H7 (cell line): ENCODE results near the gene RTP5. TPM values are rescaled to one million over a fixed set of nuclear protein-coding genes. Genes with fewer than 3 reads are reported as not detected.

Experiments
- DNase-seq: peaks from one replicate; pipeline ENCODE4 v3.0.0; 2012
- H3K27me3 ChIP-seq: 2 replicates; pipeline ENCODE4 v1.6.0; 2011; ENCODE audit warnings: mild to moderate bottlenecking, low read length; ENCODE audit not compliant: control insufficient read depth, insufficient read depth
- H3K36me3 ChIP-seq: replicated peaks from 2 replicates; pipeline ENCODE4 v1.5.1; 2011; ENCODE audit warnings: low read length; ENCODE audit not compliant: control insufficient read depth, insufficient read depth
- H3K4me3 ChIP-seq: 2 replicates; pipeline ENCODE4 v1.5.1; 2011; ENCODE audit warnings: low read depth, mild to moderate bottlenecking, control low read depth, low read length, moderate library complexity; ENCODE audit not compliant: insufficient read depth
- total RNA-seq: library from RNA; depleted of rRNA; stranded (reverse); fragments of >200 nt; shearing (Covaris generic); gene quantifications from 2 replicates; pipeline ENCODE4 v1.2.3, GENCODE V29; 2014

The RTP5 gene
- total RNA-seq, 1 experiment from 2014 or later = not detected

DNA sequence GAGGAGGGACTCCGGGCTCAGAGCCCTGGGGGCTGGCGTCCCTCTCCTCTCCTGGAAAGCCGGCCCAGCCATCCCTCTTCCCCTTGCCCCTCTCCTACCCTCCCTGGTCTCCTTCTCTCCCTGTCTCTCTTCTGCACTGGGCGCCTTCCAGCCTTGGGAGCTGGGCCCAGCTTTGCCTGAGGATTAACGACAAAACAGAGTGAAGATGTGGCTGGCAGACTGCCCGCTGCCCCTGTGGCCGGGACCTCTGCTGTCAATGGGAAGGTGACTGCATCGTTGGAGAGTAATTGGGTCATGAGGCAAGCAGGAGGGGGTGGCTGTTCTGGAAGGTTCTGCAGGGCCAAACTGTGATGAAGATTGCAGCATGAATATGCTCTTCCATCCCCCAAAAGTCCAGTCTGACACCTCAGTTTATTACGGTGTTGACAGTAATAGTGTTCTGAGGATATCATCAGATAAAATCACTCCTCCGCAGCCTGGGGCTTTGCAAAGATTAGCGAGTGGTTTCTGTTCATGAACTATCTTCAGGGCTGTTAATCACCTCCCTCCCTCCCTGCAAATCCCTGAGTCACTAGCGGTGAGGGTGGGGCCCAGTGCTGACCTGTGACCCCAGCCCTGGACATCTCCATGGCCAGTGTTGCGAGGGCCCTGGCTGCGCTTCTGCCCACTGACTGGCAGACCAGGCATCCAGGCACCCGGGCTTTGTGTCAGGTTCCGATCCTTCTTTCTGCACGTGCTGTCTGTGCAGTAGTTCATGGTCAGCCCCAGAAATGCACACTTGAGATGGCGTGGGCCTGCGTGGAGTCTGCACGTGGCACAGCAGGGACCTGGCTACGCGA lies 23.0 kb downstream of the RTP5 start:
- H3K4me3 ChIP-seq = no peak overlapping the region
- peak; percentile 54 for DNase-seq
- no peaks in the 10 kb centered on the region for H3K27me3 ChIP-seq
- no peaks in the 10 kb centered on the region for H3K36me3 ChIP-seq

DNA sequence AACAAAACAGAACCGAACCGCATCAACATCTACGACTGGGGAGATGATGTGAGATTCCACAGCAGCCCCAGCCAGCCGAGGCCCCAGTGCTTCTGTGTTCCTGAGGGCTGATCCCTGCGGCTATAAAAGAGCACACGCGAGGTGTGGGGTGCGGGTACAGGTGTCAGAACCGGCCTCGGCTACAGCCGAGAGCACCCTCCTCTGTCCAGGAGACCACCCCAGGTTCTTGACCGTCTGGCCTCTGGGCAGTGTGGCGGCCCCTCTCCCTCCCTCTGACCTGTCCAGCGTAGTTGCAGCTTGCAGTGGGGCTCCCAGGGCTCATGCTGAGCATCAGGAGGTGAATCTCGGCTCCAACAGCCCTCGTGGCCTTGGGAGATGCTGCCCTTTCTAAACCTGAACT lies 23.7 kb downstream of the RTP5 start:
- DNase-seq = no peak
- H3K27me3 ChIP-seq = no peaks in the 10 kb centered on the region

DNA sequence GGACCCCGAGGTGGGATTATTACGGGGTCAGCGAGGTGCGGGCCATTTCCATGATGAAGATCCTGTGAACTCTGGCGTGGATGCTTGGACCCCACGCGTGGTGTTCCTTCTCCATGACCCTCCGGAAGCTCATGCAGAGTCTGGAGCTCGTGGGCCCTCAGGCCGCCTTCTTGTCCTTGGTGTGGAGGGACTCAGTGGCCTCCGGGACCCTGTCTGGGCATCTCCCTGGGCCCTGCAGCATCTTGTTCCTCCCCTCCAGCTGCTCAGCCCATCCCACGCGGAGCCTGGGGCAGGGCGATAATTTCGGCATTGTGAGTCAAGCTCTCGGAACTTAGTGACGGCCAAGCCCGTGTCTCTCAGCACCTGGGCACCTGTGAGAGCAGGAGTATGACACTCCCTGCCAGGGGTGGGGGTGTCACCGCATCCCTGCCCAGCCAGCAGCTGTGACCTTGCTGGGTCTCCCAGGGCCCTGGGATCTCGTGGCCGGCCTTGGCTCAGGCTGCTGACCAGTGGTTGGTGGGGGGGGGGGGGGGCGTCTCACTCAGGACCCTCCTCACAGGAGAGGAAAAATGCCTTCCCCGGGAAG lies 24.6 kb downstream of the RTP5 start:
- no peaks in the 10 kb centered on the region for H3K36me3 ChIP-seq
- H3K27me3 ChIP-seq = no peaks in the 10 kb centered on the region
- peak; percentile 60 for DNase-seq
- H3K4me3 ChIP-seq = no peak overlapping the region

More for the DNA sequence above, 23.7 kb downstream of the RTP5 start:
- Histone ChIP-seq H3K4me3 (no peak overlapping the region), H3K36me3 (no peaks in the 10 kb centered on the region)

DNA sequence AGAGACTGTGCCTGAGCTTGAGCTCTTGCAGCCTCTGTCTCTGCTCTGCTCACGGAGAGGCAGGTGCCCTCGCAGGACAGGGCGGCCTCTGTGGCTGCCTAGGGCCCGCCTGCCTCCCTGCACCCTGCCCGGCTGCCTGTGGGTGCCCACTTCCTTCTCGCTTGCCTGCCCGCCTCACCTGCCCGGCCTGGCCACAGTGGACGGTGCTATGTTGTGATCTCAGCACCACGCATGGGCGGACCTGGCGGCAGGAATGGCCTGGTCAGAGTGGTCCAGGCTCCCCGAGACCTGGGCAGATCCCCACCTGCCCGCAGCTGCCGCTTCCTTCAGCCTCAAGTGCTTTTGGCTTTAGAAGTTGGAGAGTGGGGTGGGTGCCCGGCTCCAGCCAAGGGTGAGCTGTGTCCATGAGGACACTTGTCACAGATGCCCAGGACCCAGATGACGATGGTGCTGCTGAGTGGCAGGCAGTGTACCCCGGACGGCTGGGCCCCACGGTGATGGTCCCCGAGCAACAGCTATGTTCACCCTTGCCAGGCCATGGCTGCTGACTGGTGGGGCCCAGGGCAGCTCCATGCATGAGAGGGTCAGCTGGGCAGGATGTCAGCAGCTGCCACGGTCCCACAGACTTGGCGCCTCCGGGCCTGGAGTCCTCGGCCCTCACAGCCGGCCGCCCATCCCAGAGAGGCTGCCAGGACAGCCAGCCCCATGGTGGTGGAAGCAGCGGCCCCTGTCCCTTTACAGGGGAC lies 25.3 kb downstream of the RTP5 start:
- no peaks in the 10 kb centered on the region for H3K36me3 ChIP-seq
- no peak overlapping the region for H3K4me3 ChIP-seq
- no peaks in the 10 kb centered on the region for H3K27me3 ChIP-seq
- peak; percentile 63 for DNase-seq

DNA sequence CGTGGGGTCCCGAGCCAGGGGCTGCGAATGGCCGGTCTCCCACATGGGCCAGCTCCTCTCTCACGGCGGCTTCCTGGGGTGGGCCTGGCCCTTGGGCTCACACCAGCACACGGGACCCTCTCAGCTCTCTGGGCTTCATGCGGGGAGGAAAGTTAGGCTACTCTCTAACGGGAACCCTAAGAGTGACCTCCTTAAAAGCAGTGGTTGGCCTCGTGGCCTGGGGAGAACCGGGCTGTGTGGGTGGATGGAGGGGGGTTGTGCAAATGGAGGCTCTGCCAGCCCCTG lies 25.8 kb downstream of the RTP5 start:
- Histone ChIP-seq H3K4me3 (no peak overlapping the region), H3K36me3 (no peaks in the 10 kb centered on the region), H3K27me3 (no peaks in the 10 kb centered on the region)
- DNase-seq = peak; percentile 71

DNA sequence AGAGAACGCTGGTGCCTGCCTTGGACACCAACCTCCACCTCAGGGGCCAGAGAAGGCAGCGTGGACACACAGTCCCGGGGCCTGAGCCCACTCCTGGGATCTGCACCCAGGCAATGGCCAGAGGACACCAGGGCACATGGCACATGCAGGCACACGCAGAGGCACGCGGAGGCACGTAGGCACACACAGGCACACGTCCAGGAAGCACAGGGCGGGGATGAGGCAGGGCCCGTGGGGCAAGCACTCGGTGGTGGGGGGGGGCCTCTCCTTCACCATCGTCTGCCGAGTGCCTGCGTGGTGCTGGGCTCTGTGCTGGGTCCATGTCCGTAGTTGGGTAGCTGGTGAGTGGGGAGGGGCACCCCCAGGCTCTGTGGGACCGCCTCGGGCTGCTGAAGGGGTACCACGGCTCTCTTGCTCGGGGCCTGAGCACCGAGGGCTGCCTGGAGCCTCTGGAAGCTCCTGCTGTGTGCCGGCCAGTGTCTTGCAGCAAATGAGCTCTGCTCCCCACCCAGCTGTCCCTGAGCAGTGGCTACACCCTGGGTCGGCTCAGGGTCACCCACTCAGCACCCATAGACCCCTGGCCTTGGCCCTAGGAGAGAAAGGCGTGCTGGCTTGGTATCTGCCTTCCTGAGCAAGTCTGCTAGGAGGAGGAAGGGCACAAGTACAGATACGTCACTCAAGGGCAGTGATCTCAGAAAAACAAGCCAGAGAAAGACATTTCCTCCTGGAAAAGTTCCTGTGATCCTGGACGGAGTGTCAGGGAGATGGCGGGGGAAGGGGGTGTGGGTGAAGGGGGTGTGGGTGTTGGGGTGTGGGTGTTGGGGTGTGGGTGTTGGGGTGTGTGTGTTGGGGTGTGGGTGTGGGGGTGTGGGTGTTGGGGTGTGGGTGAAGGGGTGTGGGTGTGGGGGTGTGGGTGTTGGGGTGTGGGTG lies 26.4 kb downstream of the RTP5 start:
- Histone ChIP-seq H3K4me3 (no peak overlapping the region), H3K27me3 (no peaks in the 10 kb centered on the region), H3K36me3 (no peaks in the 10 kb centered on the region)
- peak; percentile 74 for DNase-seq

- no peaks in the 10 kb centered on the region for H3K36me3 ChIP-seq
- H3K4me3 ChIP-seq = no peak overlapping the region
- DNase-seq = peak; percentile 31
- H3K27me3 ChIP-seq = no peaks in the 10 kb centered on the region
Observed at GRCh38 chr2:241896746-241897201, 27.2 kb downstream of the RTP5 start.

- Histone ChIP-seq H3K36me3 (no peaks in the 10 kb centered on the region), H3K27me3 (no peaks in the 10 kb centered on the region), H3K4me3 (no peak overlapping the region)
- DNase-seq = peak; percentile 49
Observed at GRCh38 chr2:241897231-241897916, 27.8 kb downstream of the RTP5 start.

- Histone ChIP-seq H3K27me3 (no peaks in the 10 kb centered on the region), H3K4me3 (no peak overlapping the region), H3K36me3 (no peaks in the 10 kb centered on the region)
- DNase-seq = peak; percentile 66
Observed at GRCh38 chr2:241898463-241899270, 29.1 kb downstream of the RTP5 start.

DNA sequence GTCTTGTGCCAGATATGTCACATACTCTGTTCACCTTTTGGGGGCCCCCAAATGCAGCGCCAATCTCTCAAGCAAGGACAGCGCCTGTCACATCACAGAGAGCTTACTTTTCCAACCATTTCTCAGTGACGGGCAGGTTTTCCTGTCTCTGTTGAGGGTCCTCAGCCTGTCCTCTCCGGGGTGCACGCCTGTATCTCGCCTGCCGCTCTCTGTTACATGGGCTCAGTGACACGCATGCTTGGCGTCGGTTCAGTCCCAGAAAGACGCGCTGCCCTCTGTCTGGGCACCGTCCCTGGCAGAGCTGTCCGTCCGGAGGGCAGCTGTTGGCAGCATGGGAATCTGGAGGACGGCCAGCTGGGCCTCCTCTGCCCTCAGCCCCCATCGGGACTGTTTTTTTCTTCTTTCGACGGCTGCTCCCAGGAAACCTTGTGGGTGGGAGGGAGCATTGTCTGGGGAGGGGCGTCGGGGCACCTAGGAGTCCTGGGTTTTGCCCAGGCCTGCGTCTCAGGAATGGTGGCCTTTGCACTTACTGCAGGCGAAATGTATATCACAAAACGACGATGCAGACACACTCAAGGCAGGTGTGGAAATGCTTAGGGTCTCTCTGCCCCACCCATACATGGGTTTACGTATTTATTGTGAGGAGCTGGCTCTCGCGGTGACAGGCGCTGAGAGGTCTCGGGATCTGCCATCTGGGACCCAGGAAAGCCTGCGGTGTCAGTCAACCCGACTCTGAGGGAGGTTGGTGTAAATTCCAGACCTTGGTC lies 30.9 kb downstream of the RTP5 start:
- Histone ChIP-seq H3K36me3 (no peaks in the 10 kb centered on the region), H3K4me3 (no peak overlapping the region), H3K27me3 (no peaks in the 10 kb centered on the region)
- peak; percentile 41 for DNase-seq

DNA sequence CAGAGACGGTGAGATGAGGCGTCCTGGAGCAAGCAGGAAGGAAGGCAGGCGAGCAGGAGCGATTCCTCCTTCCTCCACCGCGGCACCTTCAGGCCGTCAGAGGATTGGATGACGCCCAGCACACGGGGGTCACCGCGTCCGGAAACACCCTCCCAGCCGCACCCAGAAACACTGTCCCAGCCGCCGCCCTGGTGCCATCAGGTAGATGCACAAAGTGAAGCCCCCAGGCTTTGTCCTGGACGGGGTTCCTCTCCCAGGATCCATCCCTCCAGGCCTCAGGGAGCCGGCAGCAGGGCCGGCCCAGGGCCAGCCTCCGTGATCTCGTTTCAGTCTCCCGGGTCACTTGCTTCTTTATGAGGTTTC lies 31.5 kb downstream of the RTP5 start:
- peak; percentile 70 for DNase-seq
- H3K27me3 ChIP-seq = no peaks in the 10 kb centered on the region
- H3K4me3 ChIP-seq = no peak overlapping the region

DNA sequence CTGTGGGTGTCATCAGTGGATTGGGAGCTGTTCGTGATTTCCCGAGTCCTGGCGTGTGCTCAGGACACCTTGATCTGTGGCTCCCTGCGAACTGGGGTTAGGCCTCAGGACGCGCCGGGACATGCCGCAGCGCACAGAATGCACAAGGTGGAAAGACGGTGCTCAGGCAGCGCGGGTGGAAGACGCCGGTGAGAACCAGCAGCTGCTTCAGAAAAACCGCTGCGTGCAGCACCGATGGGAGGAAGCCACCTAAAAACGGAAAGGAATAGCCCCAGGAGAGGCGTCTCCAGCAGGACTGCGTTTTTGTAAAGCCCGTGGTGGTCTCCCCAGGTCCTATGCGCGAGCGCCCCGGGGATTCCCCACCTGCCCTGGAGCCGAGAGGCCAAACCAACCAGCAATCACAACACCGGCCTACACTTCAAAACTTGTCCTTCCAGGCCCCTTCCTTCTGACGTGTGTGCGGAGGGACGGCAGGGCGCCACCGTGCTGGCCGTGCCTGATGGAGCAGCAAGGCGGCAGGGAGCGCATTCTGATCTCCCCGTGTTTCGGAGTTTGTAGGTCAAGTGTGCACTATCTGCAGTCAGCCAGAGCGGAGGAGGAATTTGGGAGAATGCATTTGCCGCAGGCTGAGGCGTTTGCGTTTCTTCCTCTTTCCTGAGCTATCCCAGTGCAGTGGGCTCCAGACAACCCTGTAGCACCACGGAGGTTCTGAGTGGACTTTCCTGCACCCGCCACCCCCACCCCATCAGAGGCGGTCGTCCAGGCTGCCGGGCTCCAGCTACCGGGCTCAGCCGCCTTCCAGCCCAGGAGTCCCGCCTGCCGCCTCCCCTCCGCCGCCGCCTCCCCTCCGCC lies 32.2 kb downstream of the RTP5 start:
- DNase-seq = peak; percentile 84
- Histone ChIP-seq H3K4me3 (peak overlapping the region; percentile 10; the same call in 1 of the 2 replicates), H3K36me3 (no peaks in the 10 kb centered on the region), H3K27me3 (no peaks in the 10 kb centered on the region)

More for the DNA sequence above, 31.5 kb downstream of the RTP5 start:
- no peaks in the 10 kb centered on the region for H3K36me3 ChIP-seq
